Smooth muscle cell (in vitro differentiated cells): ENCODE measurements around the gene CLDN3. TPM values are rescaled to one million over a fixed set of nuclear protein-coding genes. Genes with fewer than 3 reads are reported as not detected.

Experiments used
- DNase-seq: peaks from one replicate; lab custom pipeline; 2025; ENCODE audit not compliant: unreplicated experiment; lab: John Stamatoyannopoulos, UW
- H2AFZ ChIP-seq: fragments of 200-600 bp; sonication (generic); 2 replicates; pipeline ENCODE4 v1.6.0; 2016; ENCODE audit warnings: antibody characterized with exemption, low read depth, mild to moderate bottlenecking
- H3F3A ChIP-seq: fragments of 200-600 bp; sonication (generic); 2 replicates; pipeline ENCODE4 v1.6.0; 2017; ENCODE audit warnings: antibody characterized with exemption, low read depth
- H3K27ac ChIP-seq: fragments of 200-600 bp; sonication (generic); 2 replicates; pipeline ENCODE4 v1.5.1; 2016; ENCODE audit warnings: low read depth, mild to moderate bottlenecking
- H3K27me3 ChIP-seq: fragments of 200-600 bp; sonication (generic); 2 replicates; pipeline ENCODE4 v1.6.1; 2016; ENCODE audit warnings: low read depth, mild to moderate bottlenecking
- H3K36me3 ChIP-seq: fragments of 200-600 bp; sonication (generic); 2 replicates; pipeline ENCODE4 v1.5.1; 2016; ENCODE audit warnings: low read depth
- H3K4me1 ChIP-seq: fragments of 200-600 bp; sonication (generic); 2 replicates; pipeline ENCODE4 v1.5.1; 2016; ENCODE audit warnings: low read depth
- H3K4me2 ChIP-seq: fragments of 200-600 bp; sonication (generic); 2 replicates; pipeline ENCODE4 v1.6.0; 2016; ENCODE audit warnings: mild to moderate bottlenecking
- H3K4me3 ChIP-seq: fragments of 200-600 bp; sonication (generic); 2 replicates; pipeline ENCODE4 v1.5.1; 2016; ENCODE audit warnings: mild to moderate bottlenecking
- H3K79me2 ChIP-seq: fragments of 200-600 bp; sonication (generic); 2 replicates; pipeline ENCODE4 v1.6.0; 2016; ENCODE audit warnings: low read depth, mild to moderate bottlenecking
- H3K9ac ChIP-seq: fragments of 200-600 bp; sonication (generic); 2 replicates; pipeline ENCODE4 v1.6.0; 2016; ENCODE audit warnings: low read depth
- H3K9me3 ChIP-seq: fragments of 200-600 bp; sonication (generic); replicated peaks from 2 replicates; pipeline ENCODE4 v1.5.1; 2016; ENCODE audit warnings: low read depth
- H4K20me1 ChIP-seq: fragments of 200-600 bp; sonication (generic); 2 replicates; pipeline ENCODE4 v1.6.0; 2016; ENCODE audit warnings: low read depth
- whole genome bisulfite sequencing: methylation state at CpG from one replicate; pipeline ENCODE4 v1.1.7; 2016; ENCODE audit warnings: low lambda C conversion rate; 5-methylcytosine and 5-hydroxymethylcytosine counted together
- polyA plus RNA-seq: library from polyadenylated mRNA; unstranded; fragments of >200 nt; fragmentation: Nextera tagmentation; extraction: Ambion mirVana; gene quantifications from 2 replicates; pipeline ENCODE4 v1.2.1, GENCODE V29; 2016
- total RNA-seq: library from RNA; depleted of rRNA; stranded (reverse); fragments of >200 nt; gene quantifications from 2 replicates; pipeline ENCODE4 v1.2.3, GENCODE V29; 2014
- TF ChIP-seq, protein P1 (sequence below): fragments of 200-600 bp; sonication (generic); IDR thresholded peaks from 2 replicates; pipeline ENCODE4 v1.5.1; 2017; ENCODE audit warnings: borderline replicate concordance, mild to moderate bottlenecking, antibody characterized with exemption; ENCODE audit not compliant: insufficient read depth, poor library complexity, severe bottlenecking

Gene CLDN3
- total and polyA plus RNA-seq, 2 experiments from 2014 or later = 0.16 TPM; not detected in 1

DNA sequence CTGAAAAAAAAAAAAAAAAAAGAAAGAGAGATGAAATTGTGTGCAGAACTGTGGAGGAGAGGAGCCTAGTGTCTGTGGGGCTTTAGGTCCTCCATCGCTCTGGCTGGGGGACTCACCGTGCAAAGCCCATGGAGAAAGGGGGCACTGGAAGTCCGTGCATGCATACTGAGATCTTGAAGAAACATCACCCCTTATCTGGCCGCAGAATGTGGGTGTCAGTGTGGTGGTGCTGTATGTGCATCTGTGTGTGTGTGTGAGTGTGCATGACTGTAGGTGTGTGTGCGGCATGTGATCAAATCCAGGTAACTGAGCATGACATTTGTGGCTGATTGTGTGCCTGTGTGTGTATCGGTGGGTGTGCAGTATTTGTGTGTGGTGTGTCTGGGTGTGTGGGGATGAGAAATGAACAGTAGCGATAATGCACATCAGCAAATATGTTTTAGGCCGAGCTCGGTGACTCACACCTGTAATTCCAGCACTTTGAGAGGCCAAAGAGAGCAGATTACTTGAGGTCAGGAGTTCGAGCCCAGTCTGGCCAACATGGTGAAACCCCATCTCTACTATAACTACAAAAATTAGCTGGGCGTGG, 8.8 kb upstream of the CLDN3 start:
- Histone ChIP-seq H3K9ac (no peak overlapping the region), H3K36me3 (no peaks in the 10 kb centered on the region), H3K4me1 (no peaks in the 10 kb centered on the region), H4K20me1 (no peaks in the 10 kb centered on the region), H3K27me3 (no peaks in the 10 kb centered on the region), H3K27ac (no peak overlapping the region), H3K4me2 (no peak overlapping the region), H3K4me3 (no peak overlapping the region), H3K9me3 (no peaks in the 10 kb centered on the region), H3F3A (no peaks in the 10 kb centered on the region), H3K79me2 (no peaks in the 10 kb centered on the region), H2AFZ (no peak overlapping the region)
- 96% methylated on average over 11 of the region's 11 CpGs for WGBS
- TF ChIP-seq, protein P1, sequence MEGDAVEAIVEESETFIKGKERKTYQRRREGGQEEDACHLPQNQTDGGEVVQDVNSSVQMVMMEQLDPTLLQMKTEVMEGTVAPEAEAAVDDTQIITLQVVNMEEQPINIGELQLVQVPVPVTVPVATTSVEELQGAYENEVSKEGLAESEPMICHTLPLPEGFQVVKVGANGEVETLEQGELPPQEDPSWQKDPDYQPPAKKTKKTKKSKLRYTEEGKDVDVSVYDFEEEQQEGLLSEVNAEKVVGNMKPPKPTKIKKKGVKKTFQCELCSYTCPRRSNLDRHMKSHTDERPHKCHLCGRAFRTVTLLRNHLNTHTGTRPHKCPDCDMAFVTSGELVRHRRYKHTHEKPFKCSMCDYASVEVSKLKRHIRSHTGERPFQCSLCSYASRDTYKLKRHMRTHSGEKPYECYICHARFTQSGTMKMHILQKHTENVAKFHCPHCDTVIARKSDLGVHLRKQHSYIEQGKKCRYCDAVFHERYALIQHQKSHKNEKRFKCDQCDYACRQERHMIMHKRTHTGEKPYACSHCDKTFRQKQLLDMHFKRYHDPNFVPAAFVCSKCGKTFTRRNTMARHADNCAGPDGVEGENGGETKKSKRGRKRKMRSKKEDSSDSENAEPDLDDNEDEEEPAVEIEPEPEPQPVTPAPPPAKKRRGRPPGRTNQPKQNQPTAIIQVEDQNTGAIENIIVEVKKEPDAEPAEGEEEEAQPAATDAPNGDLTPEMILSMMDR = no peak
- DNase-seq = no peak

DNA sequence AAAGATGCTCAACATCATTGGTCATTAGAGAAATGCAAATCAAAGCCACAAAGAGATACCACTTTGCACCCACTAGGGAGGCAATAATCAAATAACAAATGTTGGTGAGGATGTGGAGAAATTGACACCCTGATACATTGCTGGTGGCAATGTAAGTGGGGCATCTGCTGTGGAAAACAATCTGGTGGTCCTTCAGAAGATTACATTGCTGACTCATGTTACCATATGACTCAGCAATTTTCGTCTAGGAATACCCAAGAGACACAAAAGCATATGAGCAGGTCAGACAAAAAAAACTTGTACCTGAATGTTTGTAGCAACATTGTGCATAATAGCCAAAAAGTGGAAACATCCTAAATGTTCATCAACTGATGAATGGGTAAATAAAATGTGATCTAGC, 4.9 kb upstream of the CLDN3 start:
- H3K79me2 ChIP-seq = no peaks in the 10 kb centered on the region
- no peaks in the 10 kb centered on the region for H3K9me3 ChIP-seq
- DNase-seq = no peak
- no peak overlapping the region for H2AFZ ChIP-seq
- no peaks in the 10 kb centered on the region for H4K20me1 ChIP-seq
- no peak overlapping the region for H3K27ac ChIP-seq
- no peaks in the 10 kb centered on the region for H3K36me3 ChIP-seq
- WGBS = 27% methylated on average over 1 of the region's 1 CpG
- H3K4me3 ChIP-seq = no peak overlapping the region
- no peaks in the 10 kb centered on the region for H3F3A ChIP-seq
- peaks cover 24% of the 10 kb centered on the region for H3K27me3 ChIP-seq
- H3K4me1 ChIP-seq = no peaks in the 10 kb centered on the region
- H3K4me2 ChIP-seq = no peak overlapping the region
- H3K9ac ChIP-seq = no peak overlapping the region
- TF ChIP-seq, protein P1 = no peak

DNA sequence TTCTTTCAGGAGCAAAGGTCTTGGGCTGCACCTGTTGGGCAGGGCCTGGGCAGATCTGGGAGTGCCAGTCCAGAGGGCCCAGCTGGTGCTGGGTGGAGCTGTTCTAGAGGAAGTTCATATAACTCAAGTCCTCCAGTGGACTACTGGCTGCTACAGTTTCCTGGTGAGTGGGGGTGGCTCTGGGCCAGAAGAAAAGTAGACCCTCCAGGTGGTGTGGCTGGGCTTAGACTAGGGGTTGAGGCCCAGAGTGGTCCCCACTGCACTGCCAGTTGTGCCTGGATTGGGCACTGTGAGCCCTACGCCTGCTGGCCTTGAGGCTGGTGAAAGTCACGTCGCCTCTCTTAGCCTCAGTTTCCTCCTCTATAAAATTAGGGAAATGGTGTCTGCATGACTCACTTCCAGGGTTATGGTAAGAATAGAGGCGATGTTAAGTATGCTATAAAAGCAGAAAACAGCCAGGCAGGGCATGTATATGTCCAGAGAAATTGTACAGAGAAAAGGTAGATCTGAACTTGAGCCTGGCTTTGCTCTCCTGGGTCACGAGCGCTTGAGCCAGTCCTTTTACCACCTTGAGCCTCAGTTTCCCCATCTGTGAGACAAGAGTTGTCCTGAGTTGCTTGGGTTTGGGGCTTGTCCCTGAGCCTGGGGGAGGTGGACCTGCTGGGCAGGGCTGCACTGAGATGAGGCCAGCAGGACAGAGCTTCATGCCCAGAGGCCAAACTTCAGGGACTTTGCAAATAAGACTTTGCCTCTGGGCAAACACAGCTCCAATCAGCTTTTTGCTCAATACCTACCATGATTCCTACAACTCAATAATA, 3.8 kb upstream of the CLDN3 start:
- TF ChIP-seq, protein P1 = no peak
- H3K4me1 ChIP-seq = no peaks in the 10 kb centered on the region
- H3F3A ChIP-seq = no peaks in the 10 kb centered on the region
- no peak for DNase-seq
- no peaks in the 10 kb centered on the region for H4K20me1 ChIP-seq
- 78% methylated on average over 6 of the region's 6 CpGs for WGBS
- H3K36me3 ChIP-seq = no peaks in the 10 kb centered on the region
- H2AFZ ChIP-seq = no peak overlapping the region
- H3K27me3 ChIP-seq = peaks cover 34% of the 10 kb centered on the region
- H3K9ac ChIP-seq = no peak overlapping the region
- H3K79me2 ChIP-seq = no peaks in the 10 kb centered on the region
- H3K27ac ChIP-seq = no peak overlapping the region
- H3K4me2 ChIP-seq = no peak overlapping the region
- H3K4me3 ChIP-seq = no peak overlapping the region
- no peaks in the 10 kb centered on the region for H3K9me3 ChIP-seq
